GM12878 (cell line): ENCODE results near the gene LYRM4. TPM values are rescaled to one million over a fixed set of nuclear protein-coding genes. Genes with fewer than 3 reads are reported as not detected.

Experiments used
- ATAC-seq: fragments of 200-7000 bp; cut with Tn5 transposase; 3 replicates; pipeline ENCODE4 v1.9.1; 2020; ENCODE audit warnings: mild to moderate bottlenecking, moderate library complexity
- BruUV-seq: library from RNA; stranded (reverse); fragments of 400-500 nt; replicated peaks from 2 replicates; lab custom pipeline; 2021; lab: Mats Ljungman, UMichigan
- CTCF ChIA-PET: fragments of 300-600 bp; sonication (Branson Sonifier 250); formaldehyde crosslinking; extraction: SDS; loops from one replicate; lab custom pipeline; 2021; ENCODE audit warnings: inconsistent platforms; lab: Yijun Ruan, JAX
- POLR2A ChIA-PET: fragments of 350-600 bp; formaldehyde crosslinking; extraction: SDS; loops from one replicate; lab custom pipeline; 2021; ENCODE audit warnings: inconsistent platforms; lab: Charles Lee
- RAD21 ChIA-PET: fragments of 300-600 bp; sonication (Branson Sonifier 250); formaldehyde crosslinking; loops from one replicate; lab custom pipeline; 2023; ENCODE audit warnings: antibody characterized with exemption; ENCODE audit not compliant: unreplicated experiment; lab: Charles Lee
- SMC1A ChIA-PET: fragments of 300-600 bp; sonication (Branson Sonifier 250); formaldehyde crosslinking; loops from one replicate; lab custom pipeline; 2023; ENCODE audit not compliant: unreplicated experiment, uncharacterized antibody; lab: Charles Lee
- DNase-seq: peaks from one replicate; pipeline ENCODE4 v3.0.0-alpha.2; 2011; ENCODE audit warnings: low read depth, low spot score
- FAIRE-seq: peaks from 3 replicates; lab custom pipeline; 2011; peaks lifted over from hg19 to GRCh38; lab: Jason Lieb, UNC
- H2AFZ ChIP-seq: 2 replicates; pipeline ENCODE4 v1.6.0; 2011; ENCODE audit warnings: low read depth, low read length, control low read depth; ENCODE audit not compliant: control insufficient read depth
- H3K27ac ChIP-seq: 2 replicates; pipeline ENCODE4 v1.5.1; 2011; ENCODE audit warnings: control low read depth; ENCODE audit not compliant: control insufficient read depth, insufficient read depth
- H3K27me3 ChIP-seq, 2 experiments: replicated peaks in 1 of 2; 2 replicates each; pipeline versions ENCODE4 v1.6.0 to v1.6.1; 2011; ENCODE audit warnings: low read length in 1 of 2; ENCODE audit not compliant: control insufficient read depth in 2 of 2, insufficient read depth in 2 of 2
- H3K36me3 ChIP-seq, 2 experiments: 2 replicates each; pipeline ENCODE4 v1.5.1; 2011; ENCODE audit warnings: low read length in 1 of 2; ENCODE audit not compliant: control insufficient read depth in 2 of 2, insufficient read depth in 2 of 2
- H3K4me1 ChIP-seq: 2 replicates; pipeline ENCODE4 v1.6.1; 2011; ENCODE audit warnings: mild to moderate bottlenecking, low read length, moderate library complexity, mixed read lengths; ENCODE audit not compliant: control insufficient read depth, insufficient read depth
- H3K4me2 ChIP-seq: 2 replicates; pipeline ENCODE4 v1.6.0; 2011; ENCODE audit warnings: control low read depth; ENCODE audit not compliant: control insufficient read depth, insufficient read depth
- H3K4me3 ChIP-seq: fragments of 200-600 bp; sonication (generic); 2 replicates; pipeline ENCODE4 v1.5.1; 2016
- H3K79me2 ChIP-seq: 2 replicates; pipeline ENCODE4 v1.6.0; 2011; ENCODE audit warnings: low read length; ENCODE audit not compliant: control insufficient read depth, insufficient read depth
- H3K9ac ChIP-seq: 2 replicates; pipeline ENCODE4 v1.8.0; 2011; ENCODE audit warnings: low read length, control low read depth, mixed read lengths; ENCODE audit not compliant: control insufficient read depth, insufficient read depth
- H3K9me3 ChIP-seq: replicated peaks from 3 replicates; pipeline ENCODE4 v1.5.1; 2011; ENCODE audit warnings: mild to moderate bottlenecking, low read length; ENCODE audit not compliant: control insufficient read depth, insufficient read depth
- H4K20me1 ChIP-seq: 2 replicates; pipeline ENCODE4 v1.6.0; 2011; ENCODE audit not compliant: control insufficient read depth, insufficient read depth
- CBFB ChIP-seq: IDR thresholded peaks from 2 replicates; pipeline ENCODE4 v1.6.1; 2016; ENCODE audit warnings: antibody characterized with exemption, low read depth
- HDAC2 ChIP-seq: fragments of 200-600 bp; sonication (generic); IDR thresholded peaks from 2 replicates; pipeline ENCODE4 v1.6.1; 2017
- SMC3 ChIP-seq: IDR thresholded peaks from 2 replicates; pipeline ENCODE4 v1.6.1; 2011; ENCODE audit warnings: low read length, improper control_type of control experiment, borderline replicate concordance
- STAT3 ChIP-seq: IDR thresholded peaks from 2 replicates; pipeline ENCODE4 v1.6.1; 2011; ENCODE audit warnings: low read depth, low read length, improper control_type of control experiment
- YY1 ChIP-seq: IDR thresholded peaks from 2 replicates; pipeline ENCODE4 v1.6.1; 2011; ENCODE audit warnings: low read depth, mild to moderate bottlenecking, low read length
- ZNF384 ChIP-seq: IDR thresholded peaks from 2 replicates; pipeline ENCODE4 v1.6.1; 2012; ENCODE audit warnings: low read depth, mild to moderate bottlenecking, low read length, improper control_type of control experiment, borderline replicate concordance
- WGBS: methylation state at CpG from one replicate; pipeline ENCODE4 v1.1.6; 2016; ENCODE audit warnings: low lambda C conversion rate; ENCODE audit not compliant: insufficient replicate concordance, insufficient coverage; ENCODE audit errors: missing lambda C conversion rate; 5-methylcytosine and 5-hydroxymethylcytosine counted together
- in situ Hi-C: fragments of 300-500 bp; cut with MboI; formaldehyde crosslinking; loops from 9 replicates; pipeline ENCODE4 v1.14.3; 2018; ENCODE audit warnings: mixed read lengths
- intact Hi-C: fragments of 100-400 bp; cut with micrococcal nuclease; formaldehyde crosslinking; loops from one replicate; pipeline ENCODE4 v1.14.2; 2022; ENCODE audit not compliant: unreplicated experiment
- polyA plus RNA-seq, 11 experiments: library from polyadenylated mRNA; depleted of rRNA in 4 of 11; unstranded in 6 of 11; stranded (reverse) in 5 of 11; fragments of >200 nt; fragmentation: Nextera tagmentation in 4 of 11; fragmentation: Illumina TruSeq in 1 of 11; extraction: Ambion mirVana in 4 of 11; extraction: Trizol in 1 of 11; gene quantifications; 1 replicate in 1 of 11; 2 replicates in 10 of 11; pipeline versions ENCODE4 v1.2.1 to v1.2.3, GENCODE V29; 2011 to 2016; ENCODE audit warnings: inconsistent platforms in 2 of 11, missing spikeins in 2 of 11, low read depth in 1 of 11
- total RNA-seq, 4 experiments: library from RNA; depleted of rRNA in 3 of 4; stranded (reverse); fragments of >200 nt in 3 of 4; fragmentation: Illumina TruSeq in 1 of 4; extraction: Trizol in 1 of 4; gene quantifications; 2 replicates each; pipeline versions ENCODE4 v1.2.1 to v1.2.3, GENCODE V29; 2013 to 2021
- TF ChIP-seq, protein P1 (sequence below): fragments of 450-650 bp; IDR thresholded peaks from 2 replicates; pipeline ENCODE4 v1.6.1; 2016; ENCODE audit warnings: mild to moderate bottlenecking, moderate library complexity, borderline replicate concordance

The LYRM4 gene
- total and polyA plus RNA-seq, 10 of the 15 experiments (the other 5 are each of a cell fraction or from before 2014, with no cell fraction given) = 32.7 to 66.8 (median 44.0) TPM

DNA sequence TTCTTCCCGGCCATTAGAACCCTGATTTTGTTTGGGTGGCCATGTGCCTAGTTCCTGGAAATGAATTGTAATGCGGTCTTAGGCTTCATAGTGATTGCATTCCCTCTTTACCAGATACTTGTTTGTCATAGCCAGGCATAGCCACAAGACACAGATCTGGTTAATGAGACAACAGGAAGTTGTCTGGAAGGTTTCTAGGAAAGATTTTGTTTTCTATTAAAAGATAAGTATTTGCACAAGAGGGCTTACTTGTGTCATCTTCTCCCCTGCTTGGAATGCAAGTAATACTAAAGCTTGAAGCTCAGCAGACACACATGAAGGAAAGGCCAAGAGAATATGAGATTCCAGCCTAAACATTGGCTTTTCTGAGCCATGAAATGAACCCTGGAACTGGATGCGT is 13.5 kb upstream of the LYRM4 start:
- SMC1A ChIA-PET = interaction anchor here (1.8 kb wide), 1 partner anchor 29 kb away, joined by 3 read pairs; no protein-coding TSS in a partner anchor
- Histone ChIP-seq H3K9ac (no peak overlapping the region), H4K20me1 (no peaks in the 10 kb centered on the region), H3K4me3 (no peak overlapping the region), H2AFZ (no peak overlapping the region), H3K27me3 (no peaks in the 10 kb centered on the region), H3K4me2 (no peak overlapping the region), H3K79me2 (no peaks in the 10 kb centered on the region; the same call in none of the 2 replicates), H3K27ac (no peak overlapping the region), H3K36me3 (no peaks in the 10 kb centered on the region; a peak in 2 of 4 replicates), H3K4me1 (peaks cover 7% of the 10 kb centered on the region), H3K9me3 (no peaks in the 10 kb centered on the region)
- BruUV-seq = no TSS peak
- in situ Hi-C loops = no loop called here
- TF ChIP-seq CBFB = no peak
- no peak for TF ChIP-seq HDAC2
- TF ChIP-seq, protein P1, sequence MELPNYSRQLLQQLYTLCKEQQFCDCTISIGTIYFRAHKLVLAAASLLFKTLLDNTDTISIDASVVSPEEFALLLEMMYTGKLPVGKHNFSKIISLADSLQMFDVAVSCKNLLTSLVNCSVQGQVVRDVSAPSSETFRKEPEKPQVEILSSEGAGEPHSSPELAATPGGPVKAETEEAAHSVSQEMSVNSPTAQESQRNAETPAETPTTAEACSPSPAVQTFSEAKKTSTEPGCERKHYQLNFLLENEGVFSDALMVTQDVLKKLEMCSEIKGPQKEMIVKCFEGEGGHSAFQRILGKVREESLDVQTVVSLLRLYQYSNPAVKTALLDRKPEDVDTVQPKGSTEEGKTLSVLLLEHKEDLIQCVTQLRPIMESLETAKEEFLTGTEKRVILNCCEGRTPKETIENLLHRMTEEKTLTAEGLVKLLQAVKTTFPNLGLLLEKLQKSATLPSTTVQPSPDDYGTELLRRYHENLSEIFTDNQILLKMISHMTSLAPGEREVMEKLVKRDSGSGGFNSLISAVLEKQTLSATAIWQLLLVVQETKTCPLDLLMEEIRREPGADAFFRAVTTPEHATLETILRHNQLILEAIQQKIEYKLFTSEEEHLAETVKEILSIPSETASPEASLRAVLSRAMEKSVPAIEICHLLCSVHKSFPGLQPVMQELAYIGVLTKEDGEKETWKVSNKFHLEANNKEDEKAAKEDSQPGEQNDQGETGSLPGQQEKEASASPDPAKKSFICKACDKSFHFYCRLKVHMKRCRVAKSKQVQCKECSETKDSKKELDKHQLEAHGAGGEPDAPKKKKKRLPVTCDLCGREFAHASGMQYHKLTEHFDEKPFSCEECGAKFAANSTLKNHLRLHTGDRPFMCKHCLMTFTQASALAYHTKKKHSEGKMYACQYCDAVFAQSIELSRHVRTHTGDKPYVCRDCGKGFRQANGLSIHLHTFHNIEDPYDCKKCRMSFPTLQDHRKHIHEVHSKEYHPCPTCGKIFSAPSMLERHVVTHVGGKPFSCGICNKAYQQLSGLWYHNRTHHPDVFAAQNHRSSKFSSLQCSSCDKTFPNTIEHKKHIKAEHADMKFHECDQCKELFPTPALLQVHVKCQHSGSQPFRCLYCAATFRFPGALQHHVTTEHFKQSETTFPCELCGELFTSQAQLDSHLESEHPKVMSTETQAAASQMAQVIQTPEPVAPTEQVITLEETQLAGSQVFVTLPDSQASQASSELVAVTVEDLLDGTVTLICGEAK = no peak
- TF ChIP-seq STAT3 = no peak
- TF ChIP-seq SMC3 = no peak
- TF ChIP-seq ZNF384 = no peak
- no peak for TF ChIP-seq YY1
- FAIRE-seq (no peak), DNase-seq (no peak), ATAC-seq (no peak)
- CTCF ChIA-PET = interaction anchor here (1.0 to 3.2 kb wide), 4 partner anchors 8 to 130 kb away, joined by 3 to 21 read pairs (median 4); no protein-coding TSS in a partner anchor
- POLR2A ChIA-PET = interaction anchor here (1.1 kb wide), 1 partner anchor 9 kb away, joined by 4 read pairs; no protein-coding TSS in a partner anchor
- WGBS = 72% methylated on average over 3 of the region's 3 CpGs
- RAD21 ChIA-PET = no interaction called here
- intact Hi-C loops = no loop called here
